ENCODE measurements around the gene COL8A1. TPM values are rescaled to one million over a fixed set of nuclear protein-coding genes. Genes with fewer than 3 reads are reported as not detected.
"Not testable (repeated sequence)": the region's sequence is repeated elsewhere in the genome, so short reads cannot be mapped to it uniquely, and the experiment has no call there.

The COL8A1 gene
- total and polyA plus RNA-seq, 2 experiments from 2014 or later, result 0.41 to 2.4 TPM

GRCh38 chr3:99837715-99838114 is 199.3 kb downstream of the COL8A1 start:
- Histone ChIP-seq H3K4me3 (no peak overlapping the region), H3K27me3 (no peaks in the 10 kb centered on the region), H3K36me3 (replicated peaks; ENCODE audit: insufficient read depth, low read depth) (no peaks in the 10 kb centered on the region), H4K20me1 (ENCODE audit: insufficient read depth, poor library complexity, severe bottlenecking) (no peaks in the 10 kb centered on the region), H3K4me1 (ENCODE audit: insufficient read depth) (peaks cover 6% of the 10 kb centered on the region), H3K4me2 (no peak overlapping the region), H3K9me3 (ENCODE audit: low read depth) (no peaks in the 10 kb centered on the region), H3K79me2 (peaks cover 20% of the 10 kb centered on the region), H2AFZ (no peak overlapping the region), H3K27ac (no peak overlapping the region), H3K9me2 (replicated peaks; ENCODE audit: insufficient read depth) (no peaks in the 10 kb centered on the region)
- TF ChIP-seq EZH2 (IDR thresholded peaks at IDR 0.05; ENCODE audit: borderline replicate concordance) (no peak), EZH2phosphoT487 (IDR thresholded peaks at IDR 0.05; ENCODE audit: low read depth, severe bottlenecking, unreplicated experiment) (no peak)
- TF ChIP-seq, protein P1, sequence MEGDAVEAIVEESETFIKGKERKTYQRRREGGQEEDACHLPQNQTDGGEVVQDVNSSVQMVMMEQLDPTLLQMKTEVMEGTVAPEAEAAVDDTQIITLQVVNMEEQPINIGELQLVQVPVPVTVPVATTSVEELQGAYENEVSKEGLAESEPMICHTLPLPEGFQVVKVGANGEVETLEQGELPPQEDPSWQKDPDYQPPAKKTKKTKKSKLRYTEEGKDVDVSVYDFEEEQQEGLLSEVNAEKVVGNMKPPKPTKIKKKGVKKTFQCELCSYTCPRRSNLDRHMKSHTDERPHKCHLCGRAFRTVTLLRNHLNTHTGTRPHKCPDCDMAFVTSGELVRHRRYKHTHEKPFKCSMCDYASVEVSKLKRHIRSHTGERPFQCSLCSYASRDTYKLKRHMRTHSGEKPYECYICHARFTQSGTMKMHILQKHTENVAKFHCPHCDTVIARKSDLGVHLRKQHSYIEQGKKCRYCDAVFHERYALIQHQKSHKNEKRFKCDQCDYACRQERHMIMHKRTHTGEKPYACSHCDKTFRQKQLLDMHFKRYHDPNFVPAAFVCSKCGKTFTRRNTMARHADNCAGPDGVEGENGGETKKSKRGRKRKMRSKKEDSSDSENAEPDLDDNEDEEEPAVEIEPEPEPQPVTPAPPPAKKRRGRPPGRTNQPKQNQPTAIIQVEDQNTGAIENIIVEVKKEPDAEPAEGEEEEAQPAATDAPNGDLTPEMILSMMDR (IDR thresholded peaks at IDR 0.05; ENCODE audit: poor library complexity), result no peak
- WGBS (ENCODE audit: low lambda C conversion rate, missing lambda C conversion rate), result 100% methylated on average over 1 of the region's 1 CpG
- no peak for DNase-seq (ENCODE audit: low spot score)

- Histone ChIP-seq H3K36me3 (replicated peaks; ENCODE audit: insufficient read depth, low read depth) (no peaks in the 10 kb centered on the region), H3K9me2 (replicated peaks; ENCODE audit: insufficient read depth) (no peaks in the 10 kb centered on the region), H2AFZ (no peak overlapping the region), H3K79me2 (peaks cover 20% of the 10 kb centered on the region), H4K20me1 (ENCODE audit: insufficient read depth, poor library complexity, severe bottlenecking) (no peaks in the 10 kb centered on the region), H3K4me3 (no peak overlapping the region), H3K4me2 (no peak overlapping the region), H3K27ac (no peak overlapping the region), H3K4me1 (ENCODE audit: insufficient read depth) (peaks cover 4% of the 10 kb centered on the region), H3K9me3 (ENCODE audit: low read depth) (no peaks in the 10 kb centered on the region), H3K27me3 (no peaks in the 10 kb centered on the region)
- TF ChIP-seq, protein P1 (IDR thresholded peaks at IDR 0.05; ENCODE audit: poor library complexity), result no peak
- TF ChIP-seq EZH2 (IDR thresholded peaks at IDR 0.05; ENCODE audit: borderline replicate concordance) (no peak), EZH2phosphoT487 (IDR thresholded peaks at IDR 0.05; ENCODE audit: low read depth, severe bottlenecking, unreplicated experiment) (no peak)
- no peak for DNase-seq (ENCODE audit: low spot score)
Observed at GRCh38 chr3:99838755-99839154, 200.4 kb downstream of the COL8A1 start.

GRCh38 chr3:99839613-99840012 is 201.2 kb downstream of the COL8A1 start:
- no peaks in the 10 kb centered on the region for H3K9me3 ChIP-seq (ENCODE audit: low read depth)
- no peaks in the 10 kb centered on the region for H3K36me3 ChIP-seq (replicated peaks; ENCODE audit: insufficient read depth, low read depth)
- H3K27ac ChIP-seq, result no peak overlapping the region
- TF ChIP-seq, protein P1 (IDR thresholded peaks at IDR 0.05; ENCODE audit: poor library complexity), result no peak
- TF ChIP-seq EZH2 (IDR thresholded peaks at IDR 0.05; ENCODE audit: borderline replicate concordance), result no peak
- no peak for TF ChIP-seq EZH2phosphoT487 (IDR thresholded peaks at IDR 0.05; ENCODE audit: low read depth, severe bottlenecking, unreplicated experiment)
- H3K79me2 ChIP-seq, result peaks cover 16% of the 10 kb centered on the region
- 80% methylated on average over 1 of the region's 1 CpG for WGBS (ENCODE audit: low lambda C conversion rate, missing lambda C conversion rate)
- H4K20me1 ChIP-seq (ENCODE audit: insufficient read depth, poor library complexity, severe bottlenecking), result no peaks in the 10 kb centered on the region
- no peak overlapping the region for H3K4me3 ChIP-seq
- peaks cover 7% of the 10 kb centered on the region for H3K4me1 ChIP-seq (ENCODE audit: insufficient read depth)
- H3K9me2 ChIP-seq (replicated peaks; ENCODE audit: insufficient read depth), result no peaks in the 10 kb centered on the region
- H2AFZ ChIP-seq, result no peak overlapping the region
- DNase-seq (ENCODE audit: low spot score), result no peak
- H3K27me3 ChIP-seq, result no peaks in the 10 kb centered on the region
- H3K4me2 ChIP-seq, result no peak overlapping the region

- not testable (repeated sequence) for H3K4me2 ChIP-seq; H3K4me1 ChIP-seq (ENCODE audit: insufficient read depth); DNase-seq (ENCODE audit: low spot score); H3K9me3 ChIP-seq (ENCODE audit: low read depth); H3K27me3 ChIP-seq; H3K36me3 ChIP-seq (replicated peaks; ENCODE audit: insufficient read depth, low read depth); H3K79me2 ChIP-seq; H3K9me2 ChIP-seq (replicated peaks; ENCODE audit: insufficient read depth); H3K4me3 ChIP-seq; H4K20me1 ChIP-seq (ENCODE audit: insufficient read depth, poor library complexity, severe bottlenecking); H2AFZ ChIP-seq; H3K27ac ChIP-seq
- WGBS (ENCODE audit: low lambda C conversion rate, missing lambda C conversion rate), result over 99% methylated on average over 4 of the region's 4 CpGs
Observed at GRCh38 chr3:99841949-99842348, 203.6 kb downstream of the COL8A1 start.
